Activated T-helper 2 cell treated with anti-CD3 and anti-CD28 coated beads, Interferon-gamma antibody, Interleukin-2, Interleukin-4, amounts not matched to agents 10 μg/mL and 5 μg/mL and 100 μg/mL, durations not matched to agents 14 hours and 24 hours and 36 hours (primary cell): Measurements from ENCODE around the gene GRID1. TPM values are rescaled to one million over a fixed set of nuclear protein-coding genes. Genes with fewer than 3 reads are reported as not detected.

Source experiments
- DNase-seq: peaks from one replicate; pipeline ENCODE4 v3.0.0; 2021; ENCODE audit warnings: low spot score
- H3K27ac Mint-ChIP-seq: one replicate; pipeline ENCODE4 v1.8.0; 2021; ENCODE audit warnings: mixed read lengths
- H3K27me3 Mint-ChIP-seq: one replicate; pipeline ENCODE4 v1.8.0; 2021; ENCODE audit warnings: low read depth, mixed read lengths
- H3K36me3 Mint-ChIP-seq: one replicate; pipeline ENCODE4 v1.8.0; 2021; ENCODE audit warnings: low read depth, mixed read lengths
- H3K4me1 Mint-ChIP-seq: one replicate; pipeline ENCODE4 v1.8.0; 2021; ENCODE audit warnings: low read depth, mixed read lengths
- H3K4me3 Mint-ChIP-seq: one replicate; pipeline ENCODE4 v1.8.0; 2021; ENCODE audit warnings: low read depth, mild to moderate bottlenecking, moderate library complexity, mixed read lengths
- H3K9me3 Mint-ChIP-seq: one replicate; pipeline ENCODE4 v1.8.0; 2021; ENCODE audit warnings: mixed read lengths
- intact Hi-C: fragments of 100-400 bp; cut with micrococcal nuclease; formaldehyde crosslinking; loops from one replicate; pipeline ENCODE4 v1.15.1; 2023
- total RNA-seq: library from RNA; stranded (reverse); gene quantifications from 2 replicates; pipeline ENCODE4 v1.2.3, GENCODE V29; 2022

Gene GRID1
- total RNA-seq, result not detected in 2 replicates

DNA sequence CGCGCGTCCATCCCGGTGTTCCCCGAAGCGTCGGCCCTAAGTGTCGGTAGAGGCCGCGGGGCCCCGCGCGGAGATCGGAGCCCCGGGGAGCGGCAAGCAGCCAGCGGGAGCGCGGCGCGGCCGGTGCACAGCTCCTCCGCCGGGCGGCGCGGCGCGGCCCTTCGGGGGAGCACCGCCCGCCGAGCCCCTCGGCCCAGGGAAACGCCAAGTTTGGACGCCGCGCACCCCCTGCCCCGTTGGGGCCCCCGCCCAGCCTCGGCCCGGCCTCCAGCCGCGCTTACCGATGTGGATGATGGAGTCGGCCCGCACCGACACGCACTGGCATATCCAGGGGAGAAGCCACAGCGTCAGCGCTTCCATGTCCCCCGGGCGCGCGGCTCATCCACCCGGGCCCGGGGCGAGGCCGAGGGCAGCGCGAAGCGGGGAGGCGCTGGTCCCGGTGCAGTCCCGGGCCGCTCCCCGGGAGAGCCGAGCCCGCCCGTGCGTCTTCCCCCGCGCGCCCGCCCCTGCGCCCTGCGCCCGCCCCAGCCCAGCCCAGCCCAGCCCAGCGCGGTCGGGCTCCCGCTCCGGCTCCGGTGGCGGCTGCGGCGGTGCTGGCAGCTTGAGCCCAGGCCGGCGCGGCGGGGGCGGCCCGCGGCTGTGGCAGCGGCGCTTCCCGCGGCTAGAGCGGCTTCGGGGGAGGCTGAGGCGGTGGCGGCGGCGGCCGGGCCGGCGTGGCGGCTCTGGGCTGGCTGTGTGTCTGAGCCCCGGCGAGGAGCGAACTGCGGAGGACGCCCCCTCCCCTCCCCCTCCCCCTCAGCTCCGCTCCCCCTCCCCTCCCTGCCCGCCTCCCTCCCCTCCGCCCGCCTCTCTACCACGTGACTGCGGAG is at the start of gene GRID1:
Gene GRID1 (minus strand): TSS at position 763 of the 869 bp plus-strand sequence.
- no peak within 1 kb of the TSS for H3K4me3 Mint-ChIP-seq
- H3K27me3 Mint-ChIP-seq, result peaks cover 74% of the 10 kb centered on the region
- H3K27ac Mint-ChIP-seq, result no peak within 1 kb of the TSS
- H3K9me3 Mint-ChIP-seq, result no peaks in the 10 kb centered on the region
- H3K36me3 Mint-ChIP-seq, result no peaks in the 10 kb centered on the region
- intact Hi-C loops, result no loop called here
- no peak for DNase-seq
- peaks cover 3% of the 10 kb centered on the region for H3K4me1 Mint-ChIP-seq

DNA sequence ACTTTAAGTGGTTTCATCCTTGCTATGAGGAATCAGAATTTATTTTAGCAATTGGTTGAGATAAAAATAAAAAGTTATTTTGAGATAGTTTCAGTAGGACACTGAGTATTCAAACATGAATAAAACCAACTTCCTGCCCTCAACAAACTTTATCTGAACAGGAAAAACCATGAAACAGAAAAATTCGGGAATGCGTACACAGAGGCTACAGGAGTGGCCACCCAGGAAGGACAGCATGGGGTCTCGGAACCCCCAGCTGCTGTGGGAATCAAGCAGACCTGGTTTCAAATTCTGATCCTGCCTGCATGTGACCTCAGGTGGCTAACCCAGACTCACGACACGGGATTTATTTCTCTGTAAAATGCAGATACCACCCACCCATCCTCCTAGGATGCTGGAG is 49.0 kb upstream of the GRID1 start:
- Mint-ChIP-seq H3K4me1 (peaks cover 50% of the 10 kb centered on the region), H3K36me3 (peaks cover 6% of the 10 kb centered on the region), H3K27me3 (no peaks in the 10 kb centered on the region), H3K4me3 (no peak overlapping the region), H3K9me3 (peaks cover 6% of the 10 kb centered on the region), H3K27ac (no peak overlapping the region)
- intact Hi-C loops, result no loop called here
- DNase-seq, result no peak

DNA sequence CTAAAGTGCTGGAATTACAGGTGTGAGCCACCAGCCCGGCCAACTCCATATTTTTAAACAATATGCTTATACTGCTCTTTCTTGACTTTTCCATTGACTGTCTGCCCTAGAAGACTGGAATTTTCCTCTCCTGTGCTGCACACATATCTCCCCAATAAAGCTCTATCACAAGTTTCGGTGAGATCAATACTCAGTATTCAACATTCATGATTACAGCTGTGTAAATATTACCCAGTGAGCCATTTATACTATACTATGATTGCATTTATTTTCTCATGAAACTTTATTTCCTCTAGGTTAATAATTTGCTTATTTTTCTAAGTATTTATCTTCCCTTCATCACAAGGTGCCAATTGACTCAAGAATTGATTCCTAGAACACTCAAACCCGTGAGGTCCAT is 48.5 kb upstream of the GRID1 start:
- peaks cover 53% of the 10 kb centered on the region for H3K4me1 Mint-ChIP-seq
- peak overlapping the region; percentile 29 for H3K27ac Mint-ChIP-seq
- H3K36me3 Mint-ChIP-seq, result peaks cover 10% of the 10 kb centered on the region
- intact Hi-C loops, result no loop called here
- H3K9me3 Mint-ChIP-seq, result peaks cover 8% of the 10 kb centered on the region
- no peak overlapping the region for H3K4me3 Mint-ChIP-seq
- H3K27me3 Mint-ChIP-seq, result no peaks in the 10 kb centered on the region
- DNase-seq, result no peak

DNA sequence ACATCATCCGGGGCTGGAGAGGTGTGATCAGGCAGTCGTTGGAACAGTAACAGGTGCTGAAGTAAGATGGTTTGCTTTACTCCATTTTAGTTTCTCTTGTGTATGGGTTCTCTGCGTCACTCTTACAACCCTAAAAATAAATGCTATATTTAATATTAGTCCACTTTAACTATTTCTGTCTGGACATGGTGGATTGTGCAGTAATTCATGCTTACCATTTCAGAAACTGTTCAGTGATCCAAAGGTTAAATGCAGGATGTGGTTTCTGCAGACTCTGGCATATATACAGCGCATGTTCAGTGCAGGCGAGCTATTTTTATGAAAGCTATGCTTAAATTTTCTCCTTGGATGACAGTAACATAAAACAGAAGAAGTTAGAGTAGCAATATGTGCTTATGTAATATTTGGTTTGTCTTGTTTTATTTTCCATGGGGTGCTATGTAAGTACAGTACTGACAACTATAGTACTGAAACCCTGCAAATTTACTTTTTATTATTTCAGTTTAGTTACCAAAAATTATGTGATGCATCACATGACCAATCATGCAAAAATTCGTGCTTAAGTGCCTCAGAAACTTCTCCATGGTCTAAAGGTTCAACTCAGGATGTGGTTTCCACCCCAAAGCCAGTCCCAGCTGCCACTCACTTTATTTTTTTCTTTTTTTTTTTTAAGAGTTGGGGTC is 46.6 kb upstream of the GRID1 start:
- Mint-ChIP-seq H3K4me3 (no peak overlapping the region), H3K4me1 (peaks cover 48% of the 10 kb centered on the region), H3K27me3 (no peaks in the 10 kb centered on the region), H3K9me3 (peaks cover 8% of the 10 kb centered on the region), H3K36me3 (peaks cover 10% of the 10 kb centered on the region), H3K27ac (peak overlapping the region; percentile 94)
- no peak for DNase-seq
- intact Hi-C loops, result loop anchor here (1.0 kb wide), 1 partner anchor 13 kb away; no protein-coding TSS in a partner anchor

DNA sequence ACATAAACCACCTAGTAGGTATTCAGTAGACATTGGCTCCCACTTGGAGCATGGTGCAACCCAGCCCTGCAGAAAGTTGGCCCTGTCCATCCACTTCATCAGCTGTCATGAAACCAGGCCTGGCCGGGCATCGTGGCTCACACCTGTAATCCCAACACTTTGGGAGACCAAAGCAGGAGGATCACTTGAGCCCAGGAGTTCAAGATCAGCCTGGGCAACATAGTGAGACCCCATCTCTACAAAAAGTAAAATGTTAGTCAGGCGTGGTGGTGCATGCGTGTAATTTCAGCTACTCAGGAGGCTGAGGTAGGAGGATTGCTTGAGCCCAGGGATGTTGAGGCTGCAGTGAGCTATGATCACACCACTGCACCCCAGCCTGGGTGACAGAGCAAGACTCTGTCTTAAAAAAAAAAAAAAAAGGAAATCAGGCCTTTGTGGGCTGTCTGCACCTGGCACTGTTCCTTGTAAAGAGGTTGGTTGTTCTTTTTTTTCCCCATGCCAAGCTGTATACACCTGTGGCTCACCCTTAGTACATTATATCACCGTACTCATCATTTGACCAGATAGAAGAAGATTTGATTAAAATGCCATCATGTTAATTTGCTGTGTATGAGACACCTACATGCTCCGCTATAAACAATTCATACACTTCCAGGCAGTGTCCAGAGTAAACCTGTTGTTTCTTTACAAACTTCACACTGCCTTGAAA is 45.4 kb upstream of the GRID1 start:
- Mint-ChIP-seq H3K27ac (peak overlapping the region; percentile 94), H3K9me3 (peaks cover 8% of the 10 kb centered on the region), H3K36me3 (peaks cover 10% of the 10 kb centered on the region), H3K27me3 (no peaks in the 10 kb centered on the region), H3K4me3 (peak overlapping the region; percentile 7), H3K4me1 (peaks cover 48% of the 10 kb centered on the region)
- no peak for DNase-seq
- intact Hi-C loops, result loop anchor here (2.0 kb wide), 1 partner anchor 109 kb away; the partner anchor contains the start of gene WAPL

DNA sequence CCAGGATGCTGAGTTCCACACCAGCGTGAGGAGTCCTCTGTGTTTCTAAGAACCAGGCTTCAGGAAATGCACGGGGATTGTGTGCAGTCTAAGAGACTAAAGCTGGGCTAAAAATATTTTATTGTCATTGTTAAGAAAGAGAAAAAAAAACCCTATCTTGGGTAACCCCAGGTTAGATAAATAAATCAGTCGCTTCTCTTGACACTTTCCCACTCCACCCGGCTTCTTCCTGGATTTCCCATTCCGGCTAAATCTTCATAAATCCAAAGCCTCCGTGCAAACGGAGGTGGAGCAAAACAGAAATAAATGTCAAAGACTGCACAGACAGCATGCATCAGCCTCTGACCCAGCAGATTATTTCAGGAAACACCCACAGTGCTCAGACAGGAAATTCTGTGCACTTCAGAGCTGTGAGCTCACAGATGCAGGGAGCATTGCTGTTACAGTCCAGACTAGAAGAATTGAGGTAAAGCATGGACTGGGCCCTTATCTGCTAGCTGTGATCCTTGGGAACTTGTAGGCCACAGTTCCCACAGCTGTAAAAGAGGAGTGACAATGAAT is 44.8 kb upstream of the GRID1 start:
- Mint-ChIP-seq H3K4me1 (peaks cover 48% of the 10 kb centered on the region), H3K36me3 (peaks cover 10% of the 10 kb centered on the region), H3K27me3 (no peaks in the 10 kb centered on the region), H3K4me3 (peak overlapping the region; percentile 61), H3K27ac (peak overlapping the region; percentile 94), H3K9me3 (peaks cover 8% of the 10 kb centered on the region)
- no peak for DNase-seq
- intact Hi-C loops, result loop anchor here (2.0 kb wide), 1 partner anchor 109 kb away; the partner anchor contains the start of gene WAPL

DNA sequence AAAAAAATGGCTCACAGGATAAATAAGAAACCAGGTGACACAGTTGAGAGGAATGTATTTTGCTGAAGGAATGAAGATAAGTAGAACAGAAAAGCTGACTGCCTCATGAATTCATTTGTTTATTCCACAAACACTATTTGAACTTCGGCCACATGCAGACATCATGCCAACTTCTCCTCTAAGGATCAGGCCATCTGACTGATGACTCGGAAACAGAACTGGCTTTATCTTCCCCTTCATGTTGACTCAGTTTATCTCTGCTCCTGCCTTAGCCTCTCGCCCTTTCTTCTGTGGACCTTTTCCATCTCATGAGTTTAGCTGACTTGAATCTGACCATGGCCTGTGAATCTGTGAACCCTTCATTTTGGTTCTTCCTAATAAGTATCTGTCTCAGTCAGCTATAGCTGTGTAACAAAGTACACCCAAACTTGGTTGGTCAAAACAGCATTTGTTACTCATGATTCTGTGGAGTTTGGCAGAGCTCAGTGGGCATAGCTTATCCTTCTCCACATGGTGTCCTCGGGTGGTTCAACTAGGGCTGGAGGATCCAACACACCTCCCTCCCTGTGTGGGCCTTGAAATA is 44.0 kb upstream of the GRID1 start:
- Mint-ChIP-seq H3K27ac (peak overlapping the region; percentile 94), H3K9me3 (peaks cover 8% of the 10 kb centered on the region), H3K4me3 (no peak overlapping the region), H3K27me3 (no peaks in the 10 kb centered on the region), H3K4me1 (peaks cover 44% of the 10 kb centered on the region), H3K36me3 (peaks cover 10% of the 10 kb centered on the region)
- DNase-seq, result no peak
- intact Hi-C loops, result loop anchor here (2.0 kb wide), 1 partner anchor 110 kb away; the partner anchor contains the start of gene WAPL

DNA sequence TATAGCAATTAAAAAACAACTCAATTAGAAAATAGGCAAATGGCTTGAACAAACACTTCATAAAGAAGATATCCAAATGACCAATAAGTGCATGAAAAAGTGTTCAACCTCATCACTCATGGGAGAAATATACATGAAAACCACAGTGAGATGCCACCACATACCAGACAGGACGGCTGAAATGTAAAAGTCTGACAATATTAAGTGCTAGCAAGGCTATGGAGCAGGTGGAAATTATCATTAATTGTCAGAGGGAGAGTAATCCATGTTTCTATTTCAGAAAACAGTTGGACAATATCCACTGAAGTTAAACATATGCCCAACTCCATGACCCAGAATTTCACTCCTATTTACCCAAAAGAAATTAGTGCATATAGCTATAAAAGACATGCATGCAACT is 42.6 kb upstream of the GRID1 start:
- H3K9me3 Mint-ChIP-seq, result peaks cover 8% of the 10 kb centered on the region
- H3K36me3 Mint-ChIP-seq, result peaks cover 10% of the 10 kb centered on the region
- intact Hi-C loops, result loop anchor here (10.0 kb wide), 2 partner anchors 346 to 686 kb away; partner anchors contain the start of genes BMPR1A, GLUD1 and SHLD2
- no peaks in the 10 kb centered on the region for H3K27me3 Mint-ChIP-seq
- H3K27ac Mint-ChIP-seq, result no peak overlapping the region
- H3K4me1 Mint-ChIP-seq, result peaks cover 36% of the 10 kb centered on the region
- no peak overlapping the region for H3K4me3 Mint-ChIP-seq
- DNase-seq, result no peak

DNA sequence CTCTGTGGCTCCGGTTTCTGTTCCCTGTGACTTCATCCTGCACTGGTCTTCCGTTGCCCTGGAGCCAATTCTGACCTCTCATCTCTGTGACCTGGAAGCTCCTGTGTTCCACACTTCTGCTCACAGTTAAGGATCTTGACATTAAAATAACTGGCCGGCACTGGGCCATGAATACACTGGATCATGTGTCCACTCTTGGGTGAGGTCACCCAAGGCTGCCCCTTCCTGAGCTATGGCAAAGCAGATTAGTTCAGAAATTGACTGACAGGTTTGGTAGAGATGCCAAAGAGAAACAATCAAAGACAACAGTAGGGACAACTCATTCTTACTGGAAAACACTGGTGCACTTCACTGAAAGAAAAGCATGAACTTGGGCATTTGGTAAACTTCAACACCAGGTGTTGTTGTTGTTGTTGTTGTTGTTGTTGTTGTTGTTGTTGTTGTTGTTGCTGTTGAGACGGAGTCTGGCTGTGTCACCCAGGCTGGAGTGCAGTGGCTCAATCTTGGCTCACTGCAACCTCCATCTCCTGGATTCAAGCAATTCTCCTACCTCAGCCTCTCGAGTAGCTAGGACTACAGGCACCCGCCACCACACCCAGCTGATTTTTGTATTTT is 36.7 kb upstream of the GRID1 start:
- H3K4me1 Mint-ChIP-seq, result peaks cover 20% of the 10 kb centered on the region
- no peak overlapping the region for H3K27ac Mint-ChIP-seq
- no peak for DNase-seq
- intact Hi-C loops, result loop anchor here (5.0 to 10.0 kb wide), 3 partner anchors 34 to 692 kb away; partner anchors contain the start of genes BMPR1A, GLUD1 and SHLD2
- H3K4me3 Mint-ChIP-seq, result peak overlapping the region; percentile 1
- H3K27me3 Mint-ChIP-seq, result peaks cover 16% of the 10 kb centered on the region
- H3K9me3 Mint-ChIP-seq, result no peaks in the 10 kb centered on the region
- H3K36me3 Mint-ChIP-seq, result peaks cover 3% of the 10 kb centered on the region

DNA sequence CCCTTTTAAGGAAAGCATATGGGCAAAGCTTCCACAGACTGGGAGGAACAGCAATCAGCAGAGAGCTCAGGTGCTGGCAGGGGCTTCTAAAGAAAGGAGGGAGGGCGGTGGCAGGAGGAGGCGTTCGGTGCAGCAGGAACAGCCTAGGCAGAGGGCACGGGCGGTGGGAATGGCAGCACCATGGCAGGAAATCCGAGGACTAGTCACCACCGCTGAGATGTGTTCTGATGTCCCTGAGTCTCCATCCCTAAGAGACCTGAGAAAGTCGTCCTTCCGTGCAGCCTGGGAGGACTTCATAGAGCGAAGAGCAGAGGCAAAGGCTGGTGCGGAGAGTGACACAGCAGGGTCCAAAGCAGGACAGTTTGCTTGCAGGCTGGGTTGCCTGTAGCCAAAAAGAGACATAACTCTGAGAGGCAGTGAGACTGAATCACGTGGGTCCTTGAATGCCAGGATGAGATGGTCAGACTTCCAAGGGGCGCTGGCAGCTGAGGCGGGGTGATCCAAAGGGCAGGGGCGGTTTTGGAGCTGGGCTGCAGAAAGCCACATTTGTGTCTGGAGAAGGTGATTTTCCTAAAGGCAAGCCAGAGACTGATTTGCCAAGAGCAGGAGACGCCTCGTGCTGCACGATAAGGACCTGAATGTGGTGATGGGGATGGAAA is 35.8 kb upstream of the GRID1 start:
- Mint-ChIP-seq H3K36me3 (peaks cover 3% of the 10 kb centered on the region), H3K27me3 (peaks cover 18% of the 10 kb centered on the region), H3K9me3 (no peaks in the 10 kb centered on the region), H3K27ac (peak overlapping the region; percentile 60), H3K4me1 (peaks cover 20% of the 10 kb centered on the region), H3K4me3 (peak overlapping the region; percentile 87)
- intact Hi-C loops, result loop anchor here (5.0 to 10.0 kb wide), 3 partner anchors 35 to 692 kb away; partner anchors contain the start of genes BMPR1A, GLUD1 and SHLD2
- DNase-seq, result no peak

DNA sequence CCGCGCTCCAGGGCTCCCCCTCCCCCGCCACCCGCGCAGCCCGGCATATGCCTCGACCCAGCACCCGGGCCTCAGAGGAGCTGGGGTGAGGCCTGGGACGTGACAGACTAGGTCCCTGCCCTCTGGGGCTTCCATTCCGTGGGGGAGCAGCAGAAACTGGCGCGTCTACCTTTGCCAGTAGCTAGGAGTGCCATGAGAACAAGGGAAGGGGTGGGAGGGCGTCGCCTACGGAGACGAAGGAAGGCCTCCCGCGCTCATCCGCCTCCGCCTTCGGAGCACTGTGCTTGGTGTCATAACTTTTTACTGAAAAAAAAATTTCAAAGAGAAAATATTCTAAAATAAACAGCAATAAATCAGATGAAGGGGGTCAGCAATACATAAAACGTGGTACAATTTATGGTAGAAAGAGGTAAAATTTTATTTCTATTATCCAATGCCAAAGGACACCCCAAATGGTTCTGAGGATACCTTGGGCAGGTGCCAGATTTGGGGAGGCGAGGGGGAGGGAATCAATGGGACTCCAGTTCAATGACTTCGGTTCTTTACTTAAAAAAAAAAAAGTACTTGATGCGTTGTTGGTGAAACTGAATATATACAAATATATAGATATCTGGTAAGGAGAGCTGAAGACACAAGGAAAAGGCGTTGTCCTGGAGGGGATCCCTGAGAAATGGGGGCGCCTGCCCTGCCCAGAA is 35.1 kb upstream of the GRID1 start:
- peaks cover 20% of the 10 kb centered on the region for H3K4me1 Mint-ChIP-seq
- peak overlapping the region; percentile 87 for H3K4me3 Mint-ChIP-seq
- peaks cover 18% of the 10 kb centered on the region for H3K27me3 Mint-ChIP-seq
- intact Hi-C loops, result loop anchor here (5.0 to 10.0 kb wide), 3 partner anchors 36 to 693 kb away; partner anchors contain the start of genes BMPR1A, GLUD1 and SHLD2
- DNase-seq, result peak; percentile 24
- H3K9me3 Mint-ChIP-seq, result no peaks in the 10 kb centered on the region
- H3K27ac Mint-ChIP-seq, result peak overlapping the region; percentile 60
- H3K36me3 Mint-ChIP-seq, result peaks cover 3% of the 10 kb centered on the region
